Measurements from ENCODE around the gene PTF1A. TPM values are rescaled to one million over a fixed set of nuclear protein-coding genes. Genes with fewer than 3 reads are reported as not detected.

Gene PTF1A
- not detected in 2 replicates for total RNA-seq (2014; rRNA removed; shearing (Covaris generic))
- polyA plus RNA-seq (2015; cell fraction: cytosol; rRNA removed) = not detected in 2 replicates
- polyA plus RNA-seq (2015; cell fraction: nucleus; rRNA removed) = not detected in 2 replicates

GRCh38 chr10:23191764-23192711, at the start of gene PTF1A:
TSS of gene PTF1A (plus strand) at chr10:23192312. CDS start at chr10:23192531, 219 bp downstream.
- in situ Hi-C loops (cut with HindIII; ENCODE audit: low pct_unique_long_range_greater_than_20kb, low sequenced_read_pairs) = no loop called here
- no peak for DNase-seq (ENCODE audit: low read depth, low spot score)

- in situ Hi-C loops (cut with HindIII; ENCODE audit: low pct_unique_long_range_greater_than_20kb, low sequenced_read_pairs) = no loop called here
Measured at GRCh38 chr10:23146258-23146657, 45.9 kb upstream of the PTF1A start.

GRCh38 chr10:23147035-23147434, 45.1 kb upstream of the PTF1A start:
- DNase-seq (ENCODE audit: low read depth, low spot score) = no peak
- in situ Hi-C loops (cut with HindIII; ENCODE audit: low pct_unique_long_range_greater_than_20kb, low sequenced_read_pairs) = no loop called here

More at GRCh38 chr10:23146258-23146657, 45.9 kb upstream of the PTF1A start:
- DNase-seq (ENCODE audit: low read depth, low spot score) = no peak

GRCh38 chr10:23148214-23148613, 43.9 kb upstream of the PTF1A start:
- in situ Hi-C loops (cut with HindIII; ENCODE audit: low pct_unique_long_range_greater_than_20kb, low sequenced_read_pairs) = no loop called here
- DNase-seq (ENCODE audit: low read depth, low spot score) = no peak

GRCh38 chr10:23150091-23150490, 42.0 kb upstream of the PTF1A start:
- in situ Hi-C loops (cut with HindIII; ENCODE audit: low pct_unique_long_range_greater_than_20kb, low sequenced_read_pairs) = no loop called here

GRCh38 chr10:23150610-23151009, 41.5 kb upstream of the PTF1A start:
- DNase-seq (ENCODE audit: low read depth, low spot score) = no peak
- in situ Hi-C loops (cut with HindIII; ENCODE audit: low pct_unique_long_range_greater_than_20kb, low sequenced_read_pairs) = no loop called here

More at GRCh38 chr10:23150091-23150490, 42.0 kb upstream of the PTF1A start:
- DNase-seq (ENCODE audit: low read depth, low spot score) = no peak

GRCh38 chr10:23151071-23151470, 41.0 kb upstream of the PTF1A start:
- in situ Hi-C loops (cut with HindIII; ENCODE audit: low pct_unique_long_range_greater_than_20kb, low sequenced_read_pairs) = no loop called here
- DNase-seq (ENCODE audit: low read depth, low spot score) = no peak

GRCh38 chr10:23155169-23155568, 36.9 kb upstream of the PTF1A start:
- DNase-seq (ENCODE audit: low read depth, low spot score) = no peak

GRCh38 chr10:23156447-23157150, 35.5 kb upstream of the PTF1A start:
- no peak for DNase-seq (ENCODE audit: low read depth, low spot score)
- in situ Hi-C loops (cut with HindIII; ENCODE audit: low pct_unique_long_range_greater_than_20kb, low sequenced_read_pairs) = no loop called here

More at GRCh38 chr10:23155169-23155568, 36.9 kb upstream of the PTF1A start:
- in situ Hi-C loops (cut with HindIII; ENCODE audit: low pct_unique_long_range_greater_than_20kb, low sequenced_read_pairs) = no loop called here

- in situ Hi-C loops (cut with HindIII; ENCODE audit: low pct_unique_long_range_greater_than_20kb, low sequenced_read_pairs) = no loop called here
- no peak for DNase-seq (ENCODE audit: low read depth, low spot score)
Measured at GRCh38 chr10:23157239-23157681, 34.9 kb upstream of the PTF1A start.

GRCh38 chr10:23157691-23158369, 34.3 kb upstream of the PTF1A start:
- in situ Hi-C loops (cut with HindIII; ENCODE audit: low pct_unique_long_range_greater_than_20kb, low sequenced_read_pairs) = no loop called here
- DNase-seq (ENCODE audit: low read depth, low spot score) = peak; percentile 60

GRCh38 chr10:23158370-23158769, 33.7 kb upstream of the PTF1A start:
- in situ Hi-C loops (cut with HindIII; ENCODE audit: low pct_unique_long_range_greater_than_20kb, low sequenced_read_pairs) = no loop called here
- peak; percentile 65 for DNase-seq (ENCODE audit: low read depth, low spot score)

GRCh38 chr10:23171232-23171876, 20.8 kb upstream of the PTF1A start:
- peak; percentile 14 for DNase-seq (ENCODE audit: low read depth, low spot score)
- in situ Hi-C loops (cut with HindIII; ENCODE audit: low pct_unique_long_range_greater_than_20kb, low sequenced_read_pairs) = no loop called here

GRCh38 chr10:23172429-23173213, 19.5 kb upstream of the PTF1A start:
- no peak for DNase-seq (ENCODE audit: low read depth, low spot score)
- in situ Hi-C loops (cut with HindIII; ENCODE audit: low pct_unique_long_range_greater_than_20kb, low sequenced_read_pairs) = no loop called here

GRCh38 chr10:23173214-23174073, 18.7 kb upstream of the PTF1A start:
- in situ Hi-C loops (cut with HindIII; ENCODE audit: low pct_unique_long_range_greater_than_20kb, low sequenced_read_pairs) = no loop called here
- DNase-seq (ENCODE audit: low read depth, low spot score) = no peak

Data from SK-MEL-5 (cell line).